Urinary bladder (tissue), 4 donors: Measurements from ENCODE around the gene OBSCN. TPM values are rescaled to one million over a fixed set of nuclear protein-coding genes. Genes with fewer than 3 reads are reported as not detected.

ENCODE experiments used
- DNase-seq: peaks from one replicate; pipeline ENCODE4 v3.0.0-alpha.2; 2015; ENCODE audit errors: extremely low spot score
- H3K27ac ChIP-seq: one replicate; pipeline ENCODE4 v1.5.1; 2013; ENCODE audit warnings: low read depth, mild to moderate bottlenecking, moderate library complexity
- H3K36me3 ChIP-seq: one replicate; pipeline ENCODE4 v1.6.1; 2013; ENCODE audit warnings: mild to moderate bottlenecking, moderate library complexity; ENCODE audit not compliant: insufficient read depth
- H3K4me1 ChIP-seq: one replicate; pipeline ENCODE4 v1.6.1; 2013; ENCODE audit warnings: mild to moderate bottlenecking, moderate library complexity; ENCODE audit not compliant: insufficient read depth
- H3K4me3 ChIP-seq: one replicate; pipeline ENCODE4 v1.5.1; 2013; ENCODE audit warnings: low read depth, low read length
- WGBS: extraction: QIAGEN DNeasy Blood & Tissue Kit; methylation state at CpG from one replicate; pipeline ENCODE4 v1.1.7; 2013; 5-methylcytosine and 5-hydroxymethylcytosine counted together
- polyA plus RNA-seq: library from polyadenylated mRNA; stranded (reverse); fragments of 200-250 nt; gene quantifications from one replicate; pipeline ENCODE4 v1.2.3, GENCODE V29; 2013
- total RNA-seq: library from RNA; depleted of rRNA; stranded (reverse); fragments of >200 nt; gene quantifications from one replicate; pipeline ENCODE4 v1.2.3, GENCODE V29; 2014
- donor health status: healthy with polysubstance abuse.
- donor health status: healthy.

OBSCN gene
- total and polyA plus RNA-seq, 2 donors = 8.4 to 29.1 TPM

- Histone ChIP-seq H3K27ac (no peak overlapping the region), H3K36me3 (no peaks in the 10 kb centered on the region), H3K4me1 (no peaks in the 10 kb centered on the region), H3K4me3 (no peak overlapping the region)
- 93% methylated on average over 27 of the region's 27 CpGs for WGBS
- no peak for DNase-seq
These were observed 71.3 kb downstream of the OBSCN start for GRCh38 chr1:228279011-228279721.

GRCh38 chr1:228279722-228280105 is 71.9 kb downstream of the OBSCN start:
- H3K27ac ChIP-seq = no peak overlapping the region
- no peaks in the 10 kb centered on the region for H3K4me1 ChIP-seq
- 93% methylated on average over 12 of the region's 12 CpGs for WGBS
- DNase-seq = no peak
- H3K4me3 ChIP-seq = no peak overlapping the region
- H3K36me3 ChIP-seq = no peaks in the 10 kb centered on the region

GRCh38 chr1:228280106-228280901 is 72.5 kb downstream of the OBSCN start:
- no peaks in the 10 kb centered on the region for H3K4me1 ChIP-seq
- no peak overlapping the region for H3K4me3 ChIP-seq
- no peak overlapping the region for H3K27ac ChIP-seq
- H3K36me3 ChIP-seq = no peaks in the 10 kb centered on the region
- no peak for DNase-seq
- 93% methylated on average over 48 of the region's 48 CpGs for WGBS

GRCh38 chr1:228280961-228281591 is 73.2 kb downstream of the OBSCN start:
- Histone ChIP-seq H3K4me1 (no peaks in the 10 kb centered on the region), H3K4me3 (no peak overlapping the region), H3K36me3 (no peaks in the 10 kb centered on the region), H3K27ac (no peak overlapping the region)
- no peak for DNase-seq
- 95% methylated on average over 15 of the region's 15 CpGs for WGBS

- H3K36me3 ChIP-seq = no peaks in the 10 kb centered on the region
- 93% methylated on average over 16 of the region's 16 CpGs for whole genome bisulfite sequencing
- no peaks in the 10 kb centered on the region for H3K4me1 ChIP-seq
- H3K27ac ChIP-seq = no peak overlapping the region
- H3K4me3 ChIP-seq = no peak overlapping the region
- no peak for DNase-seq
These were observed 73.9 kb downstream of the OBSCN start for GRCh38 chr1:228281631-228282328.

GRCh38 chr1:228282329-228283042 is 74.6 kb downstream of the OBSCN start:
- 93% methylated on average over 17 of the region's 17 CpGs for WGBS
- no peak overlapping the region for H3K27ac ChIP-seq
- H3K4me3 ChIP-seq = no peak overlapping the region
- H3K4me1 ChIP-seq = no peaks in the 10 kb centered on the region
- no peak for DNase-seq
- H3K36me3 ChIP-seq = no peaks in the 10 kb centered on the region

- H3K4me1 ChIP-seq = no peaks in the 10 kb centered on the region
- no peak overlapping the region for H3K4me3 ChIP-seq
- H3K27ac ChIP-seq = no peak overlapping the region
- WGBS = 88% methylated on average over 22 of the region's 22 CpGs
- H3K36me3 ChIP-seq = no peaks in the 10 kb centered on the region
- no peak for DNase-seq
These were observed 75.2 kb downstream of the OBSCN start for GRCh38 chr1:228283043-228283371.

GRCh38 chr1:228283476-228284147 is 75.8 kb downstream of the OBSCN start:
- no peaks in the 10 kb centered on the region for H3K4me1 ChIP-seq
- no peak for DNase-seq
- no peak overlapping the region for H3K4me3 ChIP-seq
- WGBS = 89% methylated on average over 20 of the region's 20 CpGs
- no peaks in the 10 kb centered on the region for H3K36me3 ChIP-seq
- no peak overlapping the region for H3K27ac ChIP-seq

GRCh38 chr1:228284148-228284495 is 76.3 kb downstream of the OBSCN start:
- no peaks in the 10 kb centered on the region for H3K36me3 ChIP-seq
- no peak overlapping the region for H3K27ac ChIP-seq
- 66% methylated on average over 3 of the region's 3 CpGs for WGBS
- H3K4me1 ChIP-seq = no peaks in the 10 kb centered on the region
- DNase-seq = no peak
- H3K4me3 ChIP-seq = no peak overlapping the region

GRCh38 chr1:228284521-228284920 is 76.7 kb downstream of the OBSCN start:
- Histone ChIP-seq H3K4me3 (no peak overlapping the region), H3K27ac (no peak overlapping the region), H3K4me1 (no peaks in the 10 kb centered on the region), H3K36me3 (no peaks in the 10 kb centered on the region)
- no peak for DNase-seq
- WGBS = 72% methylated on average over 6 of the region's 6 CpGs

GRCh38 chr1:228285661-228286504 is 78.0 kb downstream of the OBSCN start:
- H3K27ac ChIP-seq = no peak overlapping the region
- WGBS = 95% methylated on average over 26 of the region's 26 CpGs
- H3K36me3 ChIP-seq = no peaks in the 10 kb centered on the region
- H3K4me1 ChIP-seq = no peaks in the 10 kb centered on the region
- no peak for DNase-seq
- H3K4me3 ChIP-seq = no peak overlapping the region
